COLO829 (cell line): Measurements from ENCODE around the gene PARVB.
"Not testable (repeated sequence)": the region's sequence is repeated elsewhere in the genome, so short reads cannot be mapped to it uniquely, and the experiment has no call there.

Source experiments
- DNase-seq: peaks from one replicate; pipeline ENCODE4 v3.0.0; 2012; ENCODE audit warnings: low spot score

The PARVB gene

DNA sequence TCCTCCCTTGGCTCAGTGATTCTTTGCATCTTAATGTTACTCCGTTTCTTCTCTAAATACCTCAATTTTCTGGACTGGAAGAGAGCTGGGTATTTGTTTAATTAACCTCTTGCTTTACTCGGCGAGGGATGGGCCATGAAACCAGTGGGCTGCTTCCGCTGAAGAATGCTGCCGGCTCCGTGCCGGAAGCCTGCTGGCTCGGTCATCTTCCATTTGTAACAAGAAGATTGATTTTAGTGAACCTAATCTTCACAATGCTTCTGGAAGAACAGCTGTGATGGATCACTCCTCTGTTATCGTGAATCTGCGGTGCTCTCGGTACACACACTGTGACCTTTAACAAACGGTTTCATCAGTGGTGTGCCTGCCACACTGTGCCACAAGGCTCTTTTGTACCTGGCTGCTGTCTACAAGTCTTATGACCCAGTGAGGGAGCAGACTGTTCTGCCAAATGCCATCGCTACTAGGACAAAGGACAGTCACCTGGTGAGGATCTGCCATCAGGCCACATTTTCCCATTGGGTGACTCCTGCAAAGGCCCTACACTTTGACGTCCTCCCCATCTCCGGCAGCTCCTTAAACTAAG is 25.3 kb upstream of the PARVB start:
- no peak for DNase-seq

DNA sequence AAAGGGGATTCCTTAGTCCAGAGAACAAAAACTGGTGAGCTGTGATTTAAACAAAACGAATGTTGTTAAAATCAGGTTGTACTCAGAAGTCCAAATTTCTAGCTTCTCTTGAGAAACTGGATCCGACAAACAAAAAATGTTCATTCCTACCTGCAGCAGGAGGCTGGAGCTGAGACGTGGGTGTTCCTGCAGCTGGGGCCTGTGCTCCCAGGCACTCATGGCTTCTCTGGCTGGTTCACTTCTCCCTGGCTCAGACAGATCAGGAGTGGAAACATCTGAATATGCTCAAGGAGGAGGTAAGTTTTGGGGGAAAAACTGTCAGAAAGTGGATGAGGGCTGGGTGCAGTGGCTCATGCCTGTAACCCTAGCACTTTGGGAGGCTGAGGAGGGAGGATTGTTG is 24.7 kb upstream of the PARVB start:
- no peak for DNase-seq

DNA sequence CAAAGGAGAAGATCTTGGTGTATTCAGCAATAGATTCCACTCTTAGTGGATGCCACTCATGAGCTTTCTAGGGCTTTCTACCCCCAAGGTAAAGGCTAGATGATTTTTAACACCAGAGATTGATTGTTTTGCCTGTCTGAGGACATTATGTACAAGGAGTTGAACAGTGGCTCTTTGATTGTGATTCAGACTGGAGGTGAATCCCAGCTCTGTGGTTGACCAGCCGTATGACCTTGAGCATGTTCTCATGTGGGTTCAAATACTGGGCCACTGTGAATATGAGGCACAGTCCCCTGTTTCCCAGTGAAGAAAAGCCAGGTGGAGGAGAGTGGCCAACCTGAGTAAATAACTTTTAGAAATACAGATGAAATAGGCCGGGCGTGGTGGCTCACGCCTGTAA is 24.0 kb upstream of the PARVB start:
- no peak for DNase-seq

- DNase-seq, result no peak
These were observed 22.6 kb upstream of the PARVB start for GRCh38 chr22:44001521-44001920.

GRCh38 chr22:44002324-44002723 is 21.8 kb upstream of the PARVB start:
- no peak for DNase-seq

GRCh38 chr22:44002997-44003396 is 21.1 kb upstream of the PARVB start:
- no peak for DNase-seq

GRCh38 chr22:44003405-44004103 is 20.5 kb upstream of the PARVB start:
- DNase-seq, result no peak

DNA sequence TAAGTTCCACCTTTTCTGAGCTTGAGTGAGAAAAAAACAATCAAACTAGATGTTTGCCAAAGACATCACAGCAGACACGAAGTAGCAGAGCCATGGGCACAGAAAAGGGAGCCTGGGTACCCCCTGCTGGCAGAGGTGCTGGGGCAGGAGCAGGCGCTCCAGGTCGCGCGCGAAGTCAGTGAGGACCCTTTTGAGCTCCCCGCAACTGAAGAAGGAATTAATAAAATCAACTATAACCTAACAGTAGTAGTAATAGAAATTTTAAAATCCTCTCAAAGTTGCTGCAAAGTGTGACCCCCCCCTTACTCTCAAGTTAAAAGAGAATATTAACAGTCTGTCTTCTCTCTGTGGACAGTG is 20.0 kb upstream of the PARVB start:
- no peak for DNase-seq

DNA sequence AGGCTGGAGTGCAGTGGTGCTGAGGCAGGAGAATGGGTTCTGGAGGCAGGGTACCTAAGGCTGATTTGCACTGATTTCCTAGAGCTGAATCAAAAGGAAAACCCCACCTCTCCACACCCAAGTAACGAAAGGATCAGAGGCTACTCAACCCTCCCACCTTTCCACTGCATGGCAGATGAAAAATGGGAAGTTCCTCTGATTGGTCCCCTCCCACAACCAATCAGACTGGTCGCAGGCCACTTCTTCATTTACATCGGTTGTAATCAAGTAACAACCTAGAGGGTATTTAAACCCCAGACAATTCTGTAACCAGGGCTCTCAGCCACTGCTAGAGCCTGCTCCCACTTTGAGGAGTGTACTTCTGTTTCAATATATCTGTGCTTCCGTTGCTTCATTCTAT is 18.6 kb upstream of the PARVB start:
- DNase-seq, result no peak

- DNase-seq, result no peak
These were observed 11.9 kb upstream of the PARVB start for GRCh38 chr22:44012162-44012561.

GRCh38 chr22:44012591-44012990 is 11.5 kb upstream of the PARVB start:
- DNase-seq, result no peak

- no peak for DNase-seq
These were observed 9.9 kb upstream of the PARVB start for GRCh38 chr22:44014241-44014640.

GRCh38 chr22:44016586-44016985 is 7.5 kb upstream of the PARVB start:
- DNase-seq, result not testable (repeated sequence)

DNA sequence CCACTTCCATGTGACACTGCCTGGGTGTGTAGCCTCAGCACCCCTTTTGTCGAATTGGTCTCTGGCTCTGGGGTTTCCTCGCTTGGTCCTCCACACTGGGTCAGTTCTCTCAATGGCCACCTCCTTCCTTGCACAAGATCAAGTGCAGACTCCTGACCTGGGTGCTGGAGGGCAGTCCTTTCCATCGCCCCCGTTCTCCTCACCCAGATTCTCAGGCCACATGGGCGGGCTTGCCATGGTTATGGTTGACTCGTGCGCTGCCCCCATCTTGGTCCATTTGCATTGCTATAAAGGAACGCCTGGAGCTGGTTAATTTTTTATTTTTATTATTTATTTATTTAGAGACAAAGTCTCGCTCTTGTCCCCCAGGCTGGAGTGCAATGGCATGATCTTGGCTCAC is 5.5 kb upstream of the PARVB start:
- no peak for DNase-seq

GRCh38 chr22:44019416-44019815 is 4.7 kb upstream of the PARVB start:
- no peak for DNase-seq

DNA sequence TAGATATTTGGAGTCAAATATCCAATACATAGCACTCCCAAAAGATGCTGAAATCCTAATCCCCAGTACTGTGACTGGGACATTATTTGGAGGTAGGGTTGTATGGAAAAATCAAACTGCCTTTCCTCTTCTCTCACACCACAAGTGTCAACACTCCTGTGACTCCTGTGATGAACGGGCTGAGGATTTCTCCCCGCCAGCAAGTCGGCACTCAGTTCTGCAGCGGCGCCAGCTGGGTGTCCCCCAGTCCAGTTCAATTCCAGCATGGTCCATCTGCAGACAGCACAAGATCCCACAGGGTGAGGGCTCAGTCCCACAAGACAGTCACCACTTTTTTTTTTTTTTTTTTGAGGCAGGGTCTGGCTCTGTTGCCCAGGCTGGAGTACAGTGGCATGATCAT is 4.3 kb upstream of the PARVB start:
- no peak for DNase-seq

DNA sequence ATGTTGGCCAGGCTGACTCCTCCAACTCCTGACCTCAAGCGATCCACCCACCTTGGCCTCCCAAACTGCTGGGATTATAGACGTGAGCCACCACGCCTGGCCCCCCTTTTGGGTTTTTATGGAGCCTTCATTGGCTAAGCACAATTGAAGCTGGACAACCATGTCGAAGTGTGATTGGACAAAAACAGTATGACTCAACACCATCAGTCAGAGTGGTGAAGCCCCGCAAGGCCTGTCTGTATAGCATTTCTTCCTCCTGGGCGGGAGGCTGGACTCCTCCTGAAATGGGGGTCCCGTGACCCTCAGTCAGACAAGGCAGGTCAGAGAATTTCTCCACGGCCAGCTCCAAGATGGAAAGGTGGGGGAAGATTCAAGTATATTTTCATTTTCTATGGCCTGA is 3.1 kb upstream of the PARVB start:
- no peak for DNase-seq

- no peak for DNase-seq
These were observed 456 bp upstream of the PARVB start for GRCh38 chr22:44023404-44024287.

DNA sequence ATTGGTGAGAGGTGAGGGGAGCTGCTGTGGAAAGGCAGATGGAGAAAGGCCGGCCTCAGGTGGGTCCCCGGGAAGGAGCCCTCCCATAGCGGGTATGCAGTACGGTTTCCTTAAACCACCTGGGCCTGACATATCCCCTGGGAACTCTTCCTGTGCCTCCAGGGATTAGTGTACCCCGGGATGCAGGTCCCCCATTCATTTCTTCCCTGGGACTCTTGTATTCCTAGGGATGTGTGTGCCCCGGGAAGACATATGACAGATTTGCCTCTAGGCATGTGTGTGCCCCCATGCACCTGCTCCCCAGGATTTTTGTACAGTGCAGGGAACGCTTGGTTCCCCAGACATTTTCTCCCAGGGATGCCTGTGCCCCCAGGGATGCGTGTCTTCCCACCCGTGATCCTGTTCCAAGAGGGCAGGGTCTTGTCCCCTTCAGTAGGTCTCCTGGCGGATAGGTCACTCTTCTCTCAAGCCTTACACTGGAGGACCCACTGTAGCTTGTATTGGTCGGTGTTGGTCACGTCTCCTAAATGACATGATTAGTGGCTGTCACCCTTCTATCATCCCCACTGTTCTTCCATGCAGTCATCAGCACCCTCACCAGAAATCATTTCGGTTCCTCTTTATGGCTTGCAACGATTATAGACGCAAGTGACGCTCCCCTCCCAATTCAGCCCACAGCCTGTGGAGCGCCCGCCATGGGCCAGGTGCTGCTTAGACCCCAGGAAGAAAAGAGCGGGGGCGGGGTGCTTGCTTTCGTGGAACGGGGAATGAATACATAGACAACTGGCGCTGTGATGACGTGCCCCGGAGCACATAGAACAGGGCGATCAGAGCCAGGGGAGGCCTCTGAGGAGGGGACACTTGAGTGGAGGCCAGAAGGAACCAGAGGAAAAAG is 1.3 kb downstream of the PARVB start:
- DNase-seq, result no peak

GRCh38 chr22:44026066-44026629 is 2.0 kb downstream of the PARVB start:
- DNase-seq, result no peak

DNA sequence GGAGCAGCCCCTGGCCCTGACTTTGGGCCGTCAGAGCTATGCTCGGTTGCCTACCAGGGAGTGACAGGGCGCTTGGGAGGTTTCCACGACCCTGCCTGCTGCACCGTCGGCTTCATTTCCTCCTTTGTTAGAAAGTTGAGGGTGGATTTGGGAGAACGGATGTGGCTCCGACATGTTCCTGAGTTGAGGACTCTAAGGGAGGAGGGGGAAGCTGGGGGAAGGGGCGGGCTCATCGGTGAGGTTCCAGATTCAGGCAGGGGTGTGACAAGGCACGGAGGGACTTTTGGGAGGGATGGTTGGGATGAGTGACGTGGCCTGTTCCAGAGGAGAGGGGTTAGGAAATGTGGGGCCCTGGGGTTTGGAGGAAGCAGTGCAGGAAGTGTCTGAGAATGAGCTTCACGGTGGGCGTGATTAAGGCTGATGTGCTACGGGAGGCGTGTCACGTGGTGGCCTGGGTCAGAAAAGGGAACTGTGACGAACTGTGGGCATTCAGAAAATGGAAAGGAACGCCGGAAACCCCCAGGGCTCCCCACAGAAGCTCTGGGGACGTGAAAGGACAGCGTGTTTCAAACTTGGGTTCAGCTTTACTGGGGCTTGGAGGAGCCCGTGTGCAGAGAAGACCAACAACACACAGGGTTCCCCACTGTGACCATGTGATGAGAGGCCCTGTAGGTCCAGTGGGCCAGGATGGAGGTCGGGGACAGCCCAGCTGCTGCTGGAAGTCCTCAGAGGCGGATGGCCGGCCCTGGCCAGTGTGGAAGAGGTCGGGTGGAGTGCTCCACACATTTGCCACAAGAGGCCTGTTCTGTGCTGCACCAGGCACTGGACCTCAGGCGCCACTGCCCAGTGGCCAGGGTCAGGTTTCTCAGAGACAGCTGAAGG is 2.8 kb downstream of the PARVB start:
- peak; percentile 91 for DNase-seq
